ENCODE measurements around the gene ZNF280D. TPM values are rescaled to one million over a fixed set of nuclear protein-coding genes. Genes with fewer than 3 reads are reported as not detected.

Gene ZNF280D
- total RNA-seq, 1 experiment from 2014 or later, result 25.3 TPM

DNA sequence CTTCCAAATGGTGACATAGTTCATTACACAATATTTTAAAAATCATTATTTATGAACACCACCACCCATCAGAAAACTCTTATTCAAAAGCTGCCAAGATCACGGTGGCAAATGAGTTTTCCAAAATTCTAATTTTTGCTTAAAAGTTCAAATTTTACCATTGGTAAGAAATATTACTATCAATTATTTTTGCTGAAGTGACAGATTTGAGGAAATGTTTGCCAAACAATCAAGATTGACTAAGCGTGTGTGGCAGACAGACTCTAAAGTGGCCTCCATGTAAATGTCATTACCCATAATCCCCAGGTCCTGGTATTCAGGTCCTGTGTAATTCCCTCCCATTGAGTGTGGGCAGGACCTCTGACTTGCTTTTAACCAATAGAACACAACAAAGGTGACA lies 35.0 kb downstream of the ZNF280D start:
- no peak overlapping the region for H3K4me3 ChIP-seq (replicated peaks in 1 of 2; ENCODE audit: low read depth in 1 of 2, low read length in 2 of 2)
- RAD21 ChIA-PET (ENCODE audit: low non-redundant PET in 1 of 2, low total read pairs in 2 of 2, uncharacterized antibody in 2 of 2, unreplicated experiment in 2 of 2), result no interaction called here
- no peak overlapping the region for H3K9ac ChIP-seq (ENCODE audit: low read length)
- H3K9me2 ChIP-seq (ENCODE audit: insufficient read depth), result no peaks in the 10 kb centered on the region
- intact Hi-C loops (cut with micrococcal nuclease), result no loop called here
- POLR2A ChIA-PET, result no interaction called here
- H3K9me3 ChIP-seq (ENCODE audit: control insufficient read depth in 1 of 2, insufficient read depth in 1 of 2, low read depth in 1 of 2, low read length in 2 of 2), result no peaks in the 10 kb centered on the region
- no peaks in the 10 kb centered on the region for H4K20me1 ChIP-seq (ENCODE audit: insufficient read depth)
- no peak for DNase-seq (ENCODE audit: low read depth, low spot score)
- no peak for ATAC-seq
- peaks cover 0 to 6% of the 10 kb centered on the region in 2 experiments; a peak in 2 of 4 replicates for H3K36me3 ChIP-seq (ENCODE audit: control insufficient read depth in 1 of 2, insufficient read depth in 2 of 2, low read length in 2 of 2)
- no peaks in the 10 kb centered on the region for H3K4me1 ChIP-seq (ENCODE audit: control insufficient read depth in 1 of 2, insufficient read depth in 2 of 2, low read length in 2 of 2)
- no TSS peak for BruUV-seq (replicated peaks)
- H3K4me2 ChIP-seq (ENCODE audit: low read length), result no peak overlapping the region
- no peak for TF ChIP-seq TCF7L2 (IDR thresholded peaks at IDR 0.05; ENCODE audit: borderline replicate concordance, extremely low read depth, insufficient read depth, insufficient read length)
- no peak for TF ChIP-seq EGR1 (IDR thresholded peaks at IDR 0.05; ENCODE audit: low read depth)
- TF ChIP-seq EZH2phosphoT487 (IDR thresholded peaks at IDR 0.05; ENCODE audit: borderline replicate concordance), result no peak
- no peak overlapping the region for H3K27ac ChIP-seq (ENCODE audit: low read depth, low read length)
- no peaks in the 10 kb centered on the region for H3K27me3 ChIP-seq (ENCODE audit: insufficient read depth, low read length)
- H2AFZ ChIP-seq (ENCODE audit: low read depth, low read length, poor library complexity, severe bottlenecking), result no peak overlapping the region
- CTCF ChIA-PET, result no interaction called here
- no peaks in the 10 kb centered on the region for H3K79me2 ChIP-seq (ENCODE audit: insufficient read depth, low read length)

DNA sequence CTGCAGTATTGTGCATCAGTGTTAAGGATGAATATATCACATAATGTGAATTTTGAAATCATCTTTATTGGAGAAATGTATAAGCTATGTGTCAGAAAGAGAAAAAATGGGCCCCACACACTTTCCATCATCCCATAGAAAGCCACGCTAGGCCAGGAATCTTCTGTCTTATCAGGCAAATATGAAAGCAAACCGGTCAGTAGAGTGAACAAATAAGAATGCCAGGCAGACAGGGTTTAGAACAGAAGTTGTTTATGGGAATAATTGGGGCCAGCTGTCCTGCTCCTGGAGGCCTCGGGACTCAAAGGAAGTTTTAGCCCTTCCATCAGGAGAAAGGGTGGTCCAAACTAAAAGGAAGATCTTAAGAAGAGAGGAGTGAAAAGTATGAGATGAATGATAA lies 39.5 kb downstream of the ZNF280D start:
- no peaks in the 10 kb centered on the region for H3K9me3 ChIP-seq (ENCODE audit: control insufficient read depth in 1 of 2, insufficient read depth in 1 of 2, low read depth in 1 of 2, low read length in 2 of 2)
- H3K27ac ChIP-seq (ENCODE audit: low read depth, low read length), result no peak overlapping the region
- ChIA-PET POLR2A (no interaction called here), RAD21 (ENCODE audit: low non-redundant PET in 1 of 2, low total read pairs in 2 of 2, uncharacterized antibody in 2 of 2, unreplicated experiment in 2 of 2) (no interaction called here), CTCF (no interaction called here)
- H2AFZ ChIP-seq (ENCODE audit: low read depth, low read length, poor library complexity, severe bottlenecking), result no peak overlapping the region
- H3K9ac ChIP-seq (ENCODE audit: low read length), result no peak overlapping the region
- intact Hi-C loops (cut with micrococcal nuclease), result no loop called here
- H3K4me3 ChIP-seq (replicated peaks in 1 of 2; ENCODE audit: low read depth in 1 of 2, low read length in 2 of 2), result no peak overlapping the region
- peaks cover 0 to 4% of the 10 kb centered on the region in 2 experiments; a peak in 1 of 4 replicates for H3K36me3 ChIP-seq (ENCODE audit: control insufficient read depth in 1 of 2, insufficient read depth in 2 of 2, low read length in 2 of 2)
- no peaks in the 10 kb centered on the region for H3K9me2 ChIP-seq (ENCODE audit: insufficient read depth)
- H3K4me1 ChIP-seq (ENCODE audit: control insufficient read depth in 1 of 2, insufficient read depth in 2 of 2, low read length in 2 of 2), result no peaks in the 10 kb centered on the region
- BruUV-seq (replicated peaks), result no TSS peak
- ATAC-seq (no peak), DNase-seq (ENCODE audit: low read depth, low spot score) (no peak)
- H4K20me1 ChIP-seq (ENCODE audit: insufficient read depth), result no peaks in the 10 kb centered on the region; the same call in 1 of the 2 replicates
- no peaks in the 10 kb centered on the region for H3K79me2 ChIP-seq (ENCODE audit: insufficient read depth, low read length)
- no peak overlapping the region for H3K4me2 ChIP-seq (ENCODE audit: low read length)
- H3K27me3 ChIP-seq (ENCODE audit: insufficient read depth, low read length), result no peaks in the 10 kb centered on the region
- TF ChIP-seq POLR2A (IDR thresholded peaks at IDR 0.05; ENCODE audit: borderline replicate concordance, extremely low read depth, insufficient read depth, insufficient read length), result no peak
- TF ChIP-seq, protein P1, sequence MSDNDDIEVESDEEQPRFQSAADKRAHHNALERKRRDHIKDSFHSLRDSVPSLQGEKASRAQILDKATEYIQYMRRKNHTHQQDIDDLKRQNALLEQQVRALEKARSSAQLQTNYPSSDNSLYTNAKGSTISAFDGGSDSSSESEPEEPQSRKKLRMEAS (IDR thresholded peaks at IDR 0.05), result no peak
- no peak for TF ChIP-seq CBX3 (IDR thresholded peaks at IDR 0.05; ENCODE audit: low read depth)
- TF ChIP-seq EZH2 (IDR thresholded peaks at IDR 0.05), result no peak
- no peak for TF ChIP-seq SIN3A (IDR thresholded peaks at IDR 0.05; ENCODE audit: low read depth)
- TF ChIP-seq, protein P2, sequence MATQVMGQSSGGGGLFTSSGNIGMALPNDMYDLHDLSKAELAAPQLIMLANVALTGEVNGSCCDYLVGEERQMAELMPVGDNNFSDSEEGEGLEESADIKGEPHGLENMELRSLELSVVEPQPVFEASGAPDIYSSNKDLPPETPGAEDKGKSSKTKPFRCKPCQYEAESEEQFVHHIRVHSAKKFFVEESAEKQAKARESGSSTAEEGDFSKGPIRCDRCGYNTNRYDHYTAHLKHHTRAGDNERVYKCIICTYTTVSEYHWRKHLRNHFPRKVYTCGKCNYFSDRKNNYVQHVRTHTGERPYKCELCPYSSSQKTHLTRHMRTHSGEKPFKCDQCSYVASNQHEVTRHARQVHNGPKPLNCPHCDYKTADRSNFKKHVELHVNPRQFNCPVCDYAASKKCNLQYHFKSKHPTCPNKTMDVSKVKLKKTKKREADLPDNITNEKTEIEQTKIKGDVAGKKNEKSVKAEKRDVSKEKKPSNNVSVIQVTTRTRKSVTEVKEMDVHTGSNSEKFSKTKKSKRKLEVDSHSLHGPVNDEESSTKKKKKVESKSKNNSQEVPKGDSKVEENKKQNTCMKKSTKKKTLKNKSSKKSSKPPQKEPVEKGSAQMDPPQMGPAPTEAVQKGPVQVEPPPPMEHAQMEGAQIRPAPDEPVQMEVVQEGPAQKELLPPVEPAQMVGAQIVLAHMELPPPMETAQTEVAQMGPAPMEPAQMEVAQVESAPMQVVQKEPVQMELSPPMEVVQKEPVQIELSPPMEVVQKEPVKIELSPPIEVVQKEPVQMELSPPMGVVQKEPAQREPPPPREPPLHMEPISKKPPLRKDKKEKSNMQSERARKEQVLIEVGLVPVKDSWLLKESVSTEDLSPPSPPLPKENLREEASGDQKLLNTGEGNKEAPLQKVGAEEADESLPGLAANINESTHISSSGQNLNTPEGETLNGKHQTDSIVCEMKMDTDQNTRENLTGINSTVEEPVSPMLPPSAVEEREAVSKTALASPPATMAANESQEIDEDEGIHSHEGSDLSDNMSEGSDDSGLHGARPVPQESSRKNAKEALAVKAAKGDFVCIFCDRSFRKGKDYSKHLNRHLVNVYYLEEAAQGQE (IDR thresholded peaks at IDR 0.05; ENCODE audit: low read depth), result no peak
- no peak for TF ChIP-seq TCF7L2 (IDR thresholded peaks at IDR 0.05; ENCODE audit: borderline replicate concordance, extremely low read depth, insufficient read depth, insufficient read length)
- no peak for TF ChIP-seq YY1 (IDR thresholded peaks at IDR 0.05; ENCODE audit: extremely low read depth, insufficient replicate concordance, low read depth, low read length)
- no peak for TF ChIP-seq EGR1 (IDR thresholded peaks at IDR 0.05; ENCODE audit: low read depth)
- TF ChIP-seq, protein P3, sequence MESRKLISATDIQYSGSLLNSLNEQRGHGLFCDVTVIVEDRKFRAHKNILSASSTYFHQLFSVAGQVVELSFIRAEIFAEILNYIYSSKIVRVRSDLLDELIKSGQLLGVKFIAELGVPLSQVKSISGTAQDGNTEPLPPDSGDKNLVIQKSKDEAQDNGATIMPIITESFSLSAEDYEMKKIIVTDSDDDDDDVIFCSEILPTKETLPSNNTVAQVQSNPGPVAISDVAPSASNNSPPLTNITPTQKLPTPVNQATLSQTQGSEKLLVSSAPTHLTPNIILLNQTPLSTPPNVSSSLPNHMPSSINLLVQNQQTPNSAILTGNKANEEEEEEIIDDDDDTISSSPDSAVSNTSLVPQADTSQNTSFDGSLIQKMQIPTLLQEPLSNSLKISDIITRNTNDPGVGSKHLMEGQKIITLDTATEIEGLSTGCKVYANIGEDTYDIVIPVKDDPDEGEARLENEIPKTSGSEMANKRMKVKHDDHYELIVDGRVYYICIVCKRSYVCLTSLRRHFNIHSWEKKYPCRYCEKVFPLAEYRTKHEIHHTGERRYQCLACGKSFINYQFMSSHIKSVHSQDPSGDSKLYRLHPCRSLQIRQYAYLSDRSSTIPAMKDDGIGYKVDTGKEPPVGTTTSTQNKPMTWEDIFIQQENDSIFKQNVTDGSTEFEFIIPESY (IDR thresholded peaks at IDR 0.05; ENCODE audit: extremely low read depth, insufficient replicate concordance, low read length), result no peak
- TF ChIP-seq ELF1 (IDR thresholded peaks at IDR 0.05; ENCODE audit: borderline replicate concordance, low read depth), result no peak
- TF ChIP-seq RAD21 (IDR thresholded peaks at IDR 0.05; ENCODE audit: low read depth), result no peak
- TF ChIP-seq, protein P4, sequence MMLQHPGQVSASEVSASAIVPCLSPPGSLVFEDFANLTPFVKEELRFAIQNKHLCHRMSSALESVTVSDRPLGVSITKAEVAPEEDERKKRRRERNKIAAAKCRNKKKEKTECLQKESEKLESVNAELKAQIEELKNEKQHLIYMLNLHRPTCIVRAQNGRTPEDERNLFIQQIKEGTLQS (IDR thresholded peaks at IDR 0.05), result no peak
- TF ChIP-seq POLR2AphosphoS5 (IDR thresholded peaks at IDR 0.05; ENCODE audit: low read depth, low read length), result no peak
